Measurements from ENCODE around the gene ME1. TPM values are rescaled to one million over a fixed set of nuclear protein-coding genes. Genes with fewer than 3 reads are reported as not detected.
A peak's percentile ranks its signal among the peaks of the same experiment; 100 is the strongest.

The ME1 gene
- total RNA-seq, 1 donor = 27.9 TPM

DNA sequence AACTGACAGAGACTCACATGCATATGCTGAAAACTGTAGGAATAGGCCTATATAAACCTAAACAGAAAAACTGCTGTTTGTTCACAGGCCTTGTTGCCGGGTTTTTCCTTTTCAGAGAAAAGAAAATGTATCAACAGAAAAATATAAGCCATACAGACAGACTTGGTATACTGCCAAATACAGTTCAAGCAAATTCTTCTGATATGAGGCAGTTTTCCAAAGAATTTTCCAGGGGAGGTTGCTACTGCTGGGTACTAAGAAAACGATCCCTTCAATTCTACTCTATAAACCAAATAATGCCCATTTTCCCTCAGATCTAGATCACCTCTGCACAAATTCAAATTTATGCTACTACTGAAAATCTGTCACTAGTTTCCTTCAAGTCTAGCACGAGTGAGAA lies 59.4 kb downstream of the ME1 start:
- Histone ChIP-seq H3K4me1 (ENCODE audit: insufficient read depth, low read length) (peaks cover 13% of the 10 kb centered on the region), H3K9me3 (ENCODE audit: low read depth, low read length) (no peaks in the 10 kb centered on the region), H2AFZ (ENCODE audit: low read length) (no peak overlapping the region), H4K20me1 (ENCODE audit: insufficient read depth, low read length) (no peaks in the 10 kb centered on the region), H3K36me3 (ENCODE audit: insufficient read depth, low read length) (no peaks in the 10 kb centered on the region), H3K4me3 (ENCODE audit: insufficient read depth, low read length) (no peak overlapping the region), H3K27ac (ENCODE audit: low read depth, low read length) (peak overlapping the region; percentile 9), H3K27me3 (ENCODE audit: insufficient read depth, low read length) (no peaks in the 10 kb centered on the region), H3K4me2 (ENCODE audit: insufficient read depth, low read length) (peak overlapping the region; percentile 14), H3K79me2 (ENCODE audit: insufficient read depth, low read length) (no peaks in the 10 kb centered on the region)
- TF ChIP-seq, protein P1, sequence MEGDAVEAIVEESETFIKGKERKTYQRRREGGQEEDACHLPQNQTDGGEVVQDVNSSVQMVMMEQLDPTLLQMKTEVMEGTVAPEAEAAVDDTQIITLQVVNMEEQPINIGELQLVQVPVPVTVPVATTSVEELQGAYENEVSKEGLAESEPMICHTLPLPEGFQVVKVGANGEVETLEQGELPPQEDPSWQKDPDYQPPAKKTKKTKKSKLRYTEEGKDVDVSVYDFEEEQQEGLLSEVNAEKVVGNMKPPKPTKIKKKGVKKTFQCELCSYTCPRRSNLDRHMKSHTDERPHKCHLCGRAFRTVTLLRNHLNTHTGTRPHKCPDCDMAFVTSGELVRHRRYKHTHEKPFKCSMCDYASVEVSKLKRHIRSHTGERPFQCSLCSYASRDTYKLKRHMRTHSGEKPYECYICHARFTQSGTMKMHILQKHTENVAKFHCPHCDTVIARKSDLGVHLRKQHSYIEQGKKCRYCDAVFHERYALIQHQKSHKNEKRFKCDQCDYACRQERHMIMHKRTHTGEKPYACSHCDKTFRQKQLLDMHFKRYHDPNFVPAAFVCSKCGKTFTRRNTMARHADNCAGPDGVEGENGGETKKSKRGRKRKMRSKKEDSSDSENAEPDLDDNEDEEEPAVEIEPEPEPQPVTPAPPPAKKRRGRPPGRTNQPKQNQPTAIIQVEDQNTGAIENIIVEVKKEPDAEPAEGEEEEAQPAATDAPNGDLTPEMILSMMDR (IDR thresholded peaks at IDR 0.05; ENCODE audit: extremely low read depth, low read depth, low read length) = no peak
- no peak for DNase-seq (ENCODE audit: insufficient read length, low spot score, missing footprints)

DNA sequence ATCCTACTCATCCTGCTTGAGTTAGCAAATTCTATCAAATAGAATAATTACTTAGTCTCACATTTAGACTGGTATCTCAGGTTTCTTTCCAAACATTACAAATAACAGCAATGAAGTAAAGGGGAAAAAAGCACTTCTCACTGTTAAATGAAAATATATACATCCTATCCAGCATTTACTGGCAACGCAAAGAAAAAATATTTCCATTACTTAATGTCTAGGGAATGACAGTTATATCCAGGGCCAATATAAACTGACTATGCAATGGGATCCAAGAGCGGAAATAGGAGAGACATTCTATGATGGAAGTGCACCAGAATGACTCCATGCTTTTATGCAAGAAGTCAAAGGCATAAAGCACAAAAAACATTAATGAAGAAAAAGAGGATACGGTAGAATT lies 60.3 kb downstream of the ME1 start:
- no peaks in the 10 kb centered on the region for H3K9me3 ChIP-seq (ENCODE audit: low read depth, low read length)
- no peaks in the 10 kb centered on the region for H3K36me3 ChIP-seq (ENCODE audit: insufficient read depth, low read length)
- no peak for DNase-seq (ENCODE audit: insufficient read length, low spot score, missing footprints)
- H3K4me1 ChIP-seq (ENCODE audit: insufficient read depth, low read length) = peaks cover 19% of the 10 kb centered on the region
- no peaks in the 10 kb centered on the region for H4K20me1 ChIP-seq (ENCODE audit: insufficient read depth, low read length)
- H3K79me2 ChIP-seq (ENCODE audit: insufficient read depth, low read length) = no peaks in the 10 kb centered on the region
- H3K4me3 ChIP-seq (ENCODE audit: insufficient read depth, low read length) = no peak overlapping the region
- no peak overlapping the region for H2AFZ ChIP-seq (ENCODE audit: low read length)
- TF ChIP-seq, protein P1 (IDR thresholded peaks at IDR 0.05; ENCODE audit: extremely low read depth, low read depth, low read length) = no peak
- no peaks in the 10 kb centered on the region for H3K27me3 ChIP-seq (ENCODE audit: insufficient read depth, low read length)
- no peak overlapping the region for H3K4me2 ChIP-seq (ENCODE audit: insufficient read depth, low read length)
- H3K27ac ChIP-seq (ENCODE audit: low read depth, low read length) = no peak overlapping the region

DNA sequence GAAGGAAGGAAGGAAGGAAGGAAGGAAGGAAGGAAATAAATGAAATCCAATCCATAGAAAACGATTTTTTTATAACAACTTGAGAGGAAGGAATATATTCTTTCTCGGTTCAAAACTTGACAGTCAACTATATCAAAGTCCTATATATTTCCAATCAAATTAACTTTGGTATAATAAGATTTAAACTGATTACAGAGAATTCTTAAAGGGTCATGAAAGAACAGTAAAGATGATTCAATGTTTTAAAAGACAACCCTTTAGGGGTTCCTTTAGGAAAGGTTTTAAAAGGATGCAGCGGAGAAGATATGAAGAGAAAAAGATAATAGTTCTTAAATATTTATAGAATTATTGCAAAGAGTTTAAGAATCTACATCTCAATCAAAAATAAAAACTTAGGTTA lies 61.2 kb downstream of the ME1 start:
- TF ChIP-seq, protein P1 (IDR thresholded peaks at IDR 0.05; ENCODE audit: extremely low read depth, low read depth, low read length) = no peak
- H4K20me1 ChIP-seq (ENCODE audit: insufficient read depth, low read length) = no peaks in the 10 kb centered on the region

DNA sequence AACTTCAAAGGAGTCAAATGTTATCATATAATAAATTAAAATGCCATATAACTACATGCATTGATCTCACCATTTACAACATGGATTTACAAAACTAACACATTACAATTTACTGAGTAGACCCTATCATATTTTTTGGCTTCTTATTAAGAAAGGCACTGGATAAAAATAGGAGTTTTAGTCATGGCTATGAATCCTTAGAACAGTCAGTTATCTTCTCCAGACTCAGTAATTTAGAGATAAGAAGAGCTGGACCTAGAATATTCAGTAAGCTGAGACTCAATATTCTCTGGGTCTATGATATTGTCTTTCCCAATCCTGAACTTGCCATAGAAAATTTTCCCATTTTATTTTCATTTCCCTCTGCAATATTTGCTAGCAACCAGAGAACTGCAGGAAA lies 62.3 kb downstream of the ME1 start:
- no peaks in the 10 kb centered on the region for H3K36me3 ChIP-seq (ENCODE audit: insufficient read depth, low read length)
- TF ChIP-seq, protein P1 (IDR thresholded peaks at IDR 0.05; ENCODE audit: extremely low read depth, low read depth, low read length) = no peak
- H3K4me1 ChIP-seq (ENCODE audit: insufficient read depth, low read length) = peaks cover 19% of the 10 kb centered on the region
- H3K79me2 ChIP-seq (ENCODE audit: insufficient read depth, low read length) = no peaks in the 10 kb centered on the region
- H3K4me2 ChIP-seq (ENCODE audit: insufficient read depth, low read length) = no peak overlapping the region
- no peak overlapping the region for H3K4me3 ChIP-seq (ENCODE audit: insufficient read depth, low read length)
- H4K20me1 ChIP-seq (ENCODE audit: insufficient read depth, low read length) = no peaks in the 10 kb centered on the region
- no peaks in the 10 kb centered on the region for H3K9me3 ChIP-seq (ENCODE audit: low read depth, low read length)
- H2AFZ ChIP-seq (ENCODE audit: low read length) = no peak overlapping the region
- H3K27me3 ChIP-seq (ENCODE audit: insufficient read depth, low read length) = no peaks in the 10 kb centered on the region
- H3K27ac ChIP-seq (ENCODE audit: low read depth, low read length) = no peak overlapping the region
- no peak for DNase-seq (ENCODE audit: insufficient read length, low spot score, missing footprints)

More for the DNA sequence above, 61.2 kb downstream of the ME1 start:
- H3K9me3 ChIP-seq (ENCODE audit: low read depth, low read length) = no peaks in the 10 kb centered on the region
- H3K79me2 ChIP-seq (ENCODE audit: insufficient read depth, low read length) = no peaks in the 10 kb centered on the region
- no peak for DNase-seq (ENCODE audit: insufficient read length, low spot score, missing footprints)
- no peaks in the 10 kb centered on the region for H3K27me3 ChIP-seq (ENCODE audit: insufficient read depth, low read length)
- H3K4me1 ChIP-seq (ENCODE audit: insufficient read depth, low read length) = peaks cover 19% of the 10 kb centered on the region
- H2AFZ ChIP-seq (ENCODE audit: low read length) = no peak overlapping the region
- no peaks in the 10 kb centered on the region for H3K36me3 ChIP-seq (ENCODE audit: insufficient read depth, low read length)
- no peak overlapping the region for H3K27ac ChIP-seq (ENCODE audit: low read depth, low read length)
- no peak overlapping the region for H3K4me3 ChIP-seq (ENCODE audit: insufficient read depth, low read length)
- H3K4me2 ChIP-seq (ENCODE audit: insufficient read depth, low read length) = no peak overlapping the region

Data from osteoblast (primary cell).